ENCODE data around the gene PHACTR1.

GRCh38 chr6:13075141-13075845 lies 358.7 kb downstream of the PHACTR1 start:
- TF ChIP-seq EZH2 (IDR thresholded peaks at IDR 0.05; ENCODE audit: insufficient read depth, poor library complexity, severe bottlenecking) (no peak), EZH2phosphoT487 (IDR thresholded peaks at IDR 0.05; ENCODE audit: insufficient read depth, low read depth) (no peak)

Measured in GM23248 (cell line).